Measurements from ENCODE around the gene BCL2.

The BCL2 gene

DNA sequence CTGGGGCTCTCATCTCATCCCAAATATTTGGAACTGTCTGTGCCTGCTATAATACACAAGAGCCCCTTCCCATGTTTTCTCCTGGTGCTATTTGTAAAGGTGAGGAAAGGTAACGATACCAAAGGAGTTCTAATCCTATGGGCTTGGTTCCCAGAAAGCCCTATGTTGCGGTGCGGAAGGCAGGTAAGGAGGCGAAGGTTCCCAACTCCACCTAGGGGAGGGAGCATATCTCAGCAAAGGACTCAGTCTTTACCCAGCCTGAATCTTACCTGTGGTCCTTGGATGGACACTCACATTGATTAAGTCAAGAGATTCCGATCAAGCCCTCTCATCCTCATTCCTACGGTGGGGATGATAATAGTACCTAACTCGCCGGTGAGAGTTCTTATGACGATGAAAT is 140.1 kb downstream of the BCL2 start:
- no peak for FAIRE-seq

GRCh38 chr18:63178971-63179370 is 140.6 kb downstream of the BCL2 start:
- no peak for FAIRE-seq

DNA sequence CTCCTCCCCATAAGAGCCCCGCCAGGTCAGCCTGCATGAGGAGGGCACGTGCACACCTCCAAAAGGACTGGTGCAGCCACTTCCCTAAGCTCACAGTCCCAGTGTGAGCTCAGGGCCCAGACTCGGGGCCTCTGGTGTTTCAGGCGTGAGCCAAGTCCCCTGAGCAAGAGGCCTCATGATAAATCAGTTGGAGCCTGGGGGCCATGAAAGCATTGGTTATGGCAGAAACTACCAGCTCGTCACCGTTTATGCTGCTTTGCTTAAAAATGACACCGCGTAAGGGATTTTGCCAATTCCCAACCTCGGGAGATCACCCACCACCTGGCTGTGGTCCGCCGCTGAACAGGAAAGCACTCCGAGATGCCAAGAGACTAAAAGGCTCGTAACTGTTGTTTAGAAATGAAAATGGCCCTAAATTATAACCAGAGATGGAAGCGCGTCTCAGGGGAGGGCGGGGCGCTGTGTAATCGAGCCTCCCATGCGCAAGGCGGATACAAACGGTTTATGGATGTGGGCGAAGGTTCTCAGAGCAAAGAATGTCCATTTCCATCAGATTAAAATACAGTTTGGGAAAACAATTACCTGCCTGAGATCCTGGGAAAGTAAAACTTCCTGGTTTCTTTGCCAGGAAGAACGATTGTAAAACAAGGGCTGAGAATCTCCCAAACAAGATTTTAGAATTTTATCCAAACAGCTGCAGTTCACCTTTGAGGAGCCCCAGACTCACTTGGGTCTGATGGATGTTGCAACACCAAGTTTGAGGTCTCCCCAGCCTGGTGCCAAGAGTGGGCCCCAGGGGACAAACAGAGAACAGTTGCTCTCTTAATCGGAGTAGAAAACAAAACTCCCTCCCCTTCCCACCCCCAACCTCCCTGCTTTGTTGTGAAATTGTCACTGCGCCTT is 141.4 kb downstream of the BCL2 start:
- FAIRE-seq: no peak

- no peak for FAIRE-seq
Observed at GRCh38 chr18:63177259-63177658, 142.3 kb downstream of the BCL2 start.

- no peak for FAIRE-seq
Observed at GRCh38 chr18:63175264-63175663, 144.3 kb downstream of the BCL2 start.

DNA sequence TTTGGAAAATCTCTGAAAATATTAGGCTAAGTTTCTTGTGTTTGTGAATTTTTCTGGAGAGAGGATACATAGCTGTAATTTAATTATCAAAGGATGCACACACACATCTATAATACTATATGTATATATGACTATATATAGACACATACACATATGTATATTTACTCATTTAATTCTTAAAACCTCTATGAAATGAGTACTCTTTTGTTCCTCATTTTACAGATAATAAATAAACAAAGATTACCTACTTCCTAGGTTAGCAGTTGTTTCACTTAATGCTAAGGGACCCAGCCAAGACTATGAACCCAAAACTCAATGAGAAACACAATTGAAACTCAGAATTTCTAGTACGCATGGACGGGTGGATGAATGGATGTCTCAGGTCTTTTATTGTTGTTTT is 145.6 kb downstream of the BCL2 start:
- no peak for FAIRE-seq

- no peak for FAIRE-seq
Observed at GRCh38 chr18:63169853-63170252, 149.7 kb downstream of the BCL2 start.

GRCh38 chr18:63168287-63168686 is 151.3 kb downstream of the BCL2 start:
- no peak for FAIRE-seq

DNA sequence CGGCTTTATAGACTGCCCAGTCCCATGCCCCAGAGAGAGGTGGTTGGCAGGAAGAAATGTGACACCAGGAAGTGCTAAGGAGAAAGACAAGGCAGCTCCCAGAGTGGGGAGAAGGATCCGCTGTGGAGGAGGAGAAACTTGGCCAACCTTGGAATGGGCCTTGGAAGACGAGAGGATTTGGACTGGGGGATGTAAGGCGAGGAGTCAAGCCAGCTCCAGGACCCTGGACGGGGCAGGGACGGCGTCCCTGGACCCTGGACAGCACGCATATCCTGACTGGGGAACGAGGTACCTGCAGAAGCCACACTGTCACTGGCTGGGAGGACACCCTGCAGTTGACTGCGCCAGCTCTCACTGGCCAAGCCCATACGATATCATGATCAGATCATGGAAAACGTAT is 153.4 kb downstream of the BCL2 start:
- no peak for FAIRE-seq

GRCh38 chr18:63164396-63164795 is 155.2 kb downstream of the BCL2 start:
- FAIRE-seq: no peak

GRCh38 chr18:63162271-63163014 is 157.1 kb downstream of the BCL2 start:
- no peak for FAIRE-seq

DNA sequence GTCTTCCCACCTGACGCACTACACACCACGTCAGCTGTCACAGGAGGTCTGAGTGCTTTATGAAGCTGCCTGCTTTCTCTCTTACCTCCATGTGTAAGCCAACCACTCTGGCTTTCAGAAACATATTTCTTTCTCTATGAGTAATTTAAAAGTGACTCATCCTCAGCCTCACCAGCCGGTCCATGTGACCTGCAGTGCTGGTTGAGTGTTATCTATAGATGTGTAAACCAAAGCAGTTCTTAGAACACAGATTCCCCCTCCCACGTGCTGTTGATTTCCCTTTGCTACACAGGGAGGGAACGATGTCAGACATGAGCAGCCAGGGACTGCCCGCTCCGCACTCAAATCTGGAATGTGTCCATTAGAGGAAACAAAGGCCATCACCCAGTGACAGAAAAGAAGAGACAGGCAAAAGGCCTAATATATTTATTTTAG is 157.8 kb downstream of the BCL2 start:
- FAIRE-seq: no peak

GRCh38 chr18:63161032-63161760 is 158.4 kb downstream of the BCL2 start:
- FAIRE-seq: no peak

GRCh38 chr18:63160172-63160995 is 159.2 kb downstream of the BCL2 start:
- no peak for FAIRE-seq

- no peak for FAIRE-seq
Observed at GRCh38 chr18:63159590-63159989, 160.0 kb downstream of the BCL2 start.

DNA sequence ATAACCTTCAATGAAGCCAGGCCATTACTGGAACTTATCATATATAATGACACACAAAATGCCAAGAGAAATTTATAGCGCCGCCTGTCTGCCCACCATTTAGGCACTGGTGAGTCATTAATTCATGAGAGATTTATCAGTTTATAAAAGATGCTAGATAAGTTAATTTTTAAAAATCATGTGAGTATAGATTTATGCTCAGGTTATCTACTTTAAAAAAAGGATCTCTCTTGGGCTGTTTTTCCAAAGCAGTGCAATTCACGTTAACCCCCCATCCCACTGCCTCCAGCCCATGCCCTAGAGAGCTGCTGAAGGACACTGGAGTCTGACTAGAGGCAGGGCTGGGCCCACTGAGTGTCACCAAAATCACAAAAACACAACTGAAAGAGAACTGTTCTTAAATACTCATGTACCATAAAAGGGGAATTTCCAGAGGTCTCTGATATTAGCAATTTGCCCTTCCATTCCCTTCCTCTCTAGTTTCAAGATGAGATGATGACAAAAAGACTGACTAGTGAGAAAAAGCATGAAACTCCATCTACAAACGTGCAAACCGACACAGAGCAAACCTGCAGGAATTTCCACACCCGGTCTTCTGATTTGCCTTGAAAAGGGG is 160.8 kb downstream of the BCL2 start:
- FAIRE-seq: no peak

- no peak for FAIRE-seq
Observed at GRCh38 chr18:63158012-63158631, 161.4 kb downstream of the BCL2 start.

DNA sequence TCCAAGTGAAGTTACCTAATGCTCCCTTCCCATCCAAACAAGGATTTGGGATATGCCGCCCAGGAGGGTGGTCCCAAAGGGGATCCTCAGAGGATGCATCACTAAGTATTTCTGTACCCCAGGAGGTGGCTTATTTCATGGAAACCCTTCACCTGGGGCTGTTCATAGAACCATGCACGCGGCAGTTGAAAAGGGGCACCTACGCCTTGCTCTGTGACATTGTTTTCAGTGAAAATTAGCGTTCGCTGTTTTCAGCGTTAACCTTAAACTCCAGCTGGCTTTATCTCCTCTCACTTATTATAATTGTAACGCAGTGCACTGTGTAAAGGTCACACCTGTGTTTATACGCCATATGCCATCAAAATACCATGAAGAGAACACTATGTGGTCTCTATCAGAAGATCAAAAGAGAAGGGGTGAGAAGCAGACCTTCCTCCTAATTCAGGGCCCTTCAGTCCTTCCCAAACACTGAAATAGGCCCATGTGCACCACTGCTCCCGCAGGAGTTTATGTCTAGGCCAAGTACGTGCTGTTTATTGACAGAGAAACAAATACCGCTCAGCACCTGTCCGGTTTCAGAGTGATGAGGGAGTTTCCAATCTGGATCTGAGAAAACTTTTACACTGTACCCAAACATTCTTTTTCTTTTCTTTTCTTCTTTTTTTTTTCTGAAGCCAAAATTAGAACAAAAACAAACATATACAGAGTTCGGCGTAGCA is 162.1 kb downstream of the BCL2 start:
- no peak for FAIRE-seq

- no peak for FAIRE-seq
Observed at GRCh38 chr18:63155910-63156773, 163.4 kb downstream of the BCL2 start.

Data from G401.6 (cell line).